Smooth muscle cell (in vitro differentiated cells): Measurements from ENCODE around the gene SLC22A1. TPM values are rescaled to one million over a fixed set of nuclear protein-coding genes. Genes with fewer than 3 reads are reported as not detected.

Experiments
- DNase-seq: peaks from one replicate; lab custom pipeline; 2025; ENCODE audit not compliant: unreplicated experiment; lab: John Stamatoyannopoulos, UW
- H2AFZ ChIP-seq: fragments of 200-600 bp; sonication (generic); 2 replicates; pipeline ENCODE4 v1.6.0; 2016; ENCODE audit warnings: antibody characterized with exemption, low read depth, mild to moderate bottlenecking
- H3F3A ChIP-seq: fragments of 200-600 bp; sonication (generic); 2 replicates; pipeline ENCODE4 v1.6.0; 2017; ENCODE audit warnings: antibody characterized with exemption, low read depth
- H3K27ac ChIP-seq: fragments of 200-600 bp; sonication (generic); 2 replicates; pipeline ENCODE4 v1.5.1; 2016; ENCODE audit warnings: low read depth, mild to moderate bottlenecking
- H3K27me3 ChIP-seq: fragments of 200-600 bp; sonication (generic); 2 replicates; pipeline ENCODE4 v1.6.1; 2016; ENCODE audit warnings: low read depth, mild to moderate bottlenecking
- H3K36me3 ChIP-seq: fragments of 200-600 bp; sonication (generic); 2 replicates; pipeline ENCODE4 v1.5.1; 2016; ENCODE audit warnings: low read depth
- H3K4me1 ChIP-seq: fragments of 200-600 bp; sonication (generic); 2 replicates; pipeline ENCODE4 v1.5.1; 2016; ENCODE audit warnings: low read depth
- H3K4me2 ChIP-seq: fragments of 200-600 bp; sonication (generic); 2 replicates; pipeline ENCODE4 v1.6.0; 2016; ENCODE audit warnings: mild to moderate bottlenecking
- H3K4me3 ChIP-seq: fragments of 200-600 bp; sonication (generic); 2 replicates; pipeline ENCODE4 v1.5.1; 2016; ENCODE audit warnings: mild to moderate bottlenecking
- H3K79me2 ChIP-seq: fragments of 200-600 bp; sonication (generic); 2 replicates; pipeline ENCODE4 v1.6.0; 2016; ENCODE audit warnings: low read depth, mild to moderate bottlenecking
- H3K9ac ChIP-seq: fragments of 200-600 bp; sonication (generic); 2 replicates; pipeline ENCODE4 v1.6.0; 2016; ENCODE audit warnings: low read depth
- H3K9me3 ChIP-seq: fragments of 200-600 bp; sonication (generic); replicated peaks from 2 replicates; pipeline ENCODE4 v1.5.1; 2016; ENCODE audit warnings: low read depth
- H4K20me1 ChIP-seq: fragments of 200-600 bp; sonication (generic); 2 replicates; pipeline ENCODE4 v1.6.0; 2016; ENCODE audit warnings: low read depth
- WGBS: methylation state at CpG from one replicate; pipeline ENCODE4 v1.1.7; 2016; ENCODE audit warnings: low lambda C conversion rate; 5-methylcytosine and 5-hydroxymethylcytosine counted together
- polyA plus RNA-seq: library from polyadenylated mRNA; unstranded; fragments of >200 nt; fragmentation: Nextera tagmentation; extraction: Ambion mirVana; gene quantifications from 2 replicates; pipeline ENCODE4 v1.2.1, GENCODE V29; 2016
- total RNA-seq: library from RNA; depleted of rRNA; stranded (reverse); fragments of >200 nt; gene quantifications from 2 replicates; pipeline ENCODE4 v1.2.3, GENCODE V29; 2014
- TF ChIP-seq, protein P1 (sequence below): fragments of 200-600 bp; sonication (generic); IDR thresholded peaks from 2 replicates; pipeline ENCODE4 v1.5.1; 2017; ENCODE audit warnings: borderline replicate concordance, mild to moderate bottlenecking, antibody characterized with exemption; ENCODE audit not compliant: insufficient read depth, poor library complexity, severe bottlenecking

The SLC22A1 gene
- total and polyA plus RNA-seq, 2 experiments from 2014 or later = 0.04 to 1.6 TPM

DNA sequence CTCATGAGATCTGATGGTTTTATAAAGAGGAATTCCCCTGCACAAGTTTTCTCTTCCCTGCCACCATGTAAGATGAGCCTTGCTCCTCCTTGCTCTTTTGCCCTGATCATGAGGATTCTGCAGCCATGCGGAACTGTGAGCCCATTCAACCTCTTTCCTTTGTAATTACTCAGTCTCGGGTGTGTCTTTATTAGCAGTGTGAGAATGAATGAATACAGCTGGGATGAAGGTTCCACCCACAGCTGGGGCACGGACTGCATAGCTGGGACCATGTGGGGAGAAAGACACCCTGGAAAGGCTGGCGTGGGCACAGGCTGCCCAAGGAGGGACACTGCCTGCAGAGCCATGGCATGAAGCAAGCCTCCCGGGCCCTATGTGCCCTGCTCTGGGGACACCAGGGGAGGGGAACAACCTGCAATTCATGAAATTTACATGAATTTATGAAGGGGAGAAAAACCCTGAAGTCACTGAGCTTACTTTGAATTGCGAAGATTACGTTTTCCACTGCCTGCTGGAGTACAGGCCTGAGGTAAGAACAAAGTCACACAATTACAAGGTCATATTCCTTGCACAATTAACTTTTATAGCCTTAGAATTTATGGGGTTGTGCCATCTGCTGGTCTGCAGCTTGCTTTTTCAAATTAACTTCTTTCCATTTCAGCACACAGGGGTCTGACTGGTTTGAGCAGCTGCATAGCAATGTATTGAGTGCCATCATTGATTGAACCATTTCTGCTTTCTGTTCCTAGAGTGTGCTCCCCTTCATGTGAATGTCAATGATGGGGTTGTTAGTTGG is 46.2 kb downstream of the SLC22A1 start:
- 93% methylated on average over 7 of the region's 7 CpGs for WGBS

DNA sequence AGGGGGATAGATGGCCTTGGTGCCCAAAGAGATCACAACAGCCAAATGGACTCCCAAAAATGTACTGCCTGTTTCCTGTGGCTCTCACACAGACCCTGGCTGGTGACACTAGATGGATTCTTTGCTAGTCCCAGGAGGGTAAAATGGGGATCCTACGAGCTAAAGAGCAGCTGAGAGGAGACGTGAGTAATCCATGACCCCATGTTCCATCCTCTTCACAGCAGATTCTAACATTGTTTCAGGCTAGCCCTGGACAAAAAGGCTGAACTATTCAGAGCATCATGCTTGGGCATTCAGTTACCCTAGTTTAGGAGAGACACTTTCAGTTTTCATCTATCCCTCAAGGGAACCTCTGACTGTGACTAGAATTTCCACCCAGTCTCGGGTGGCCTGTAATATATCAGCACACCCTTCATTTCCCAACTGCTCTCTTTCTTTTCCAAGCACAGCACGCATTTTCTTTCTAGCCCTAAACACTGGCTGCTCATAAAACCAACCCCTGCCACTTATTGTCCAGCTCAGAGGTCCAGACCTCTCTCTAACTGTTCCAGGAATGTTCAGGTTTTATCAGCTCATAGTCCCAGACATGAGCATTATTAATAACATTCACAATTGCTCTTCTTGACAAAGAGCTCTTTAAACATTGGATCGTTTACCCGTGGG is 48.5 kb downstream of the SLC22A1 start:
- 30% methylated on average over 6 of the region's 6 CpGs for WGBS
- Histone ChIP-seq H3K4me1 (no peaks in the 10 kb centered on the region), H4K20me1 (no peaks in the 10 kb centered on the region), H3K27me3 (no peaks in the 10 kb centered on the region), H3K9me3 (no peaks in the 10 kb centered on the region), H3F3A (peaks cover 6% of the 10 kb centered on the region), H3K27ac (peak overlapping the region; percentile 35), H3K4me3 (no peak overlapping the region), H3K36me3 (no peaks in the 10 kb centered on the region), H3K9ac (no peak overlapping the region), H2AFZ (peak overlapping the region; percentile 67), H3K79me2 (no peaks in the 10 kb centered on the region), H3K4me2 (peak overlapping the region; percentile 53)
- no peak for DNase-seq
- TF ChIP-seq, protein P1, sequence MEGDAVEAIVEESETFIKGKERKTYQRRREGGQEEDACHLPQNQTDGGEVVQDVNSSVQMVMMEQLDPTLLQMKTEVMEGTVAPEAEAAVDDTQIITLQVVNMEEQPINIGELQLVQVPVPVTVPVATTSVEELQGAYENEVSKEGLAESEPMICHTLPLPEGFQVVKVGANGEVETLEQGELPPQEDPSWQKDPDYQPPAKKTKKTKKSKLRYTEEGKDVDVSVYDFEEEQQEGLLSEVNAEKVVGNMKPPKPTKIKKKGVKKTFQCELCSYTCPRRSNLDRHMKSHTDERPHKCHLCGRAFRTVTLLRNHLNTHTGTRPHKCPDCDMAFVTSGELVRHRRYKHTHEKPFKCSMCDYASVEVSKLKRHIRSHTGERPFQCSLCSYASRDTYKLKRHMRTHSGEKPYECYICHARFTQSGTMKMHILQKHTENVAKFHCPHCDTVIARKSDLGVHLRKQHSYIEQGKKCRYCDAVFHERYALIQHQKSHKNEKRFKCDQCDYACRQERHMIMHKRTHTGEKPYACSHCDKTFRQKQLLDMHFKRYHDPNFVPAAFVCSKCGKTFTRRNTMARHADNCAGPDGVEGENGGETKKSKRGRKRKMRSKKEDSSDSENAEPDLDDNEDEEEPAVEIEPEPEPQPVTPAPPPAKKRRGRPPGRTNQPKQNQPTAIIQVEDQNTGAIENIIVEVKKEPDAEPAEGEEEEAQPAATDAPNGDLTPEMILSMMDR = no peak

More for the DNA sequence above, 46.2 kb downstream of the SLC22A1 start:
- no peaks in the 10 kb centered on the region for H3K36me3 ChIP-seq
- peaks cover 3% of the 10 kb centered on the region for H3F3A ChIP-seq
- no peaks in the 10 kb centered on the region for H4K20me1 ChIP-seq
- no peak overlapping the region for H3K27ac ChIP-seq
- no peak overlapping the region for H3K9ac ChIP-seq
- H3K4me3 ChIP-seq = no peak overlapping the region
- H3K4me2 ChIP-seq = no peak overlapping the region
- H2AFZ ChIP-seq = no peak overlapping the region
- no peaks in the 10 kb centered on the region for H3K79me2 ChIP-seq
- TF ChIP-seq, protein P1 = no peak
- H3K27me3 ChIP-seq = no peaks in the 10 kb centered on the region
- DNase-seq = no peak
- H3K9me3 ChIP-seq = no peaks in the 10 kb centered on the region
- H3K4me1 ChIP-seq = no peaks in the 10 kb centered on the region

DNA sequence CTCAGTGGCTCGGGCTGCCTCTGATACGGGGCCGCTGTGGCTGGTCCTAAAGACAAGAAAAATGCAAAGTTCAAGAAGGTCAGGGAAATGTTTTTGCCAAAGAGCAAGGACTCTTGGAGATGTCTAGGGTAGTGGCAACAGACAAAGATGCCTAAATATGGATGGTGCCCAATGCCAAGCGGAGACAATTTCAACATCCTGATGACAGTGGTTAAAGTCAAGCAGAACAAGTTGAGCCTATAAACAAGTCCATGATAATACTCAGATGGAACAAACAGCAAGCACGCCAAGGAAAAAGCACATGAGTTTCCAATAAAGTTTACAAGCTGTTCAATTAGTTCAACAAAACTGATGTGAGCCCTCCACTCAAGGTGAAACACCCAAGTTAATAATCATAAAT is 51.1 kb downstream of the SLC22A1 start:
- H3K4me2 ChIP-seq = no peak overlapping the region
- H4K20me1 ChIP-seq = no peaks in the 10 kb centered on the region
- H3K4me1 ChIP-seq = no peaks in the 10 kb centered on the region
- no peaks in the 10 kb centered on the region for H3K79me2 ChIP-seq
- H3K4me3 ChIP-seq = no peak overlapping the region
- H3K36me3 ChIP-seq = no peaks in the 10 kb centered on the region
- DNase-seq = no peak
- WGBS = 74% methylated on average over 5 of the region's 5 CpGs
- peaks cover 6% of the 10 kb centered on the region for H3F3A ChIP-seq
- no peak overlapping the region for H3K27ac ChIP-seq
- H3K27me3 ChIP-seq = no peaks in the 10 kb centered on the region
- TF ChIP-seq, protein P1 = no peak
- H3K9me3 ChIP-seq = no peaks in the 10 kb centered on the region
- no peak overlapping the region for H2AFZ ChIP-seq
- no peak overlapping the region for H3K9ac ChIP-seq
